Lung (tissue), 12 donors: ENCODE measurements around the gene OOSP3. TPM values are rescaled to one million over a fixed set of nuclear protein-coding genes. Genes with fewer than 3 reads are reported as not detected.

Source experiments
- ATAC-seq: fragments of 200-7000 bp; cut with Tn5 transposase; one replicate; pipeline ENCODE4 v1.9.1; 2020; ENCODE audit warnings: moderate number of reproducible peaks; ENCODE audit not compliant: insufficient read depth, low FRiP score
- DNase-seq, 3 donors: peaks; one replicate each; pipeline ENCODE4 v3.0.0-alpha.2; 2013 to 2017
- H3K27ac ChIP-seq, 2 donors: one replicate each; pipeline ENCODE4 v1.5.1; 2013; ENCODE audit warnings: mild to moderate bottlenecking in 2 of 2, moderate library complexity in 2 of 2, control low read depth in 1 of 2, inconsistent platforms in 1 of 2, low read depth in 1 of 2, low read length in 1 of 2
- H3K27me3 ChIP-seq, 3 donors: one replicate each; pipeline ENCODE4 v1.5.1; 2013; ENCODE audit warnings: low read length in 2 of 3; ENCODE audit not compliant: control insufficient read depth in 3 of 3, insufficient read depth in 3 of 3
- H3K36me3 ChIP-seq, 4 donors: one replicate each; pipeline ENCODE4 v1.5.1; 2013; ENCODE audit warnings: low read length in 4 of 4, mild to moderate bottlenecking in 1 of 4, moderate library complexity in 1 of 4; ENCODE audit not compliant: control insufficient read depth in 4 of 4, insufficient read depth in 4 of 4
- H3K4me1 ChIP-seq, 5 donors: one replicate each; pipeline ENCODE4 v1.5.1; 2013; ENCODE audit warnings: low read length in 5 of 5, mild to moderate bottlenecking in 2 of 5, moderate library complexity in 1 of 5; ENCODE audit not compliant: control insufficient read depth in 5 of 5, insufficient read depth in 5 of 5
- H3K4me3 ChIP-seq: one replicate; pipeline ENCODE4 v1.5.1; 2013; ENCODE audit warnings: mild to moderate bottlenecking, control low read depth, moderate library complexity
- H3K9ac ChIP-seq, 2 donors: one replicate each; pipeline ENCODE4 v1.5.1; 2013; ENCODE audit warnings: low read length in 2 of 2, control low read depth in 1 of 2; ENCODE audit not compliant: insufficient read depth in 1 of 2
- H3K9me3 ChIP-seq, 4 donors: one replicate each; pipeline ENCODE4 v1.5.1; 2013; ENCODE audit warnings: low read length in 3 of 4, mild to moderate bottlenecking in 1 of 4, moderate library complexity in 1 of 4; ENCODE audit not compliant: control insufficient read depth in 4 of 4, insufficient read depth in 3 of 4
- CTCF ChIP-seq: IDR thresholded peaks from 2 replicates; pipeline ENCODE4 v1.5.1; 2012; ENCODE audit warnings: mild to moderate bottlenecking; ENCODE audit errors: control extremely low read depth, extremely low read depth
- WGBS, 2 donors: extraction: QIAGEN DNeasy Blood & Tissue Kit; methylation state at CpG; one replicate each; pipeline ENCODE4 v1.1.7; 2013; 5-methylcytosine and 5-hydroxymethylcytosine counted together
- polyA plus RNA-seq, 2 donors: library from polyadenylated mRNA; stranded (reverse); fragments of 200-250 nt; gene quantifications; one replicate each; pipeline ENCODE4 v1.2.1, GENCODE V29; 2013
- total RNA-seq, 2 donors: library from RNA; depleted of rRNA in 1 of 2; stranded (reverse); fragments of >200 nt in 1 of 2; gene quantifications; one replicate each; pipeline ENCODE4 v1.2.1, GENCODE V29; 2014 to 2021
- donor health status: control.
- donor health status: control.
- donor health status: Bipolar disorder and iron deficiency.
- donor health status: healthy.
- donor health status: DM: yes; HTN: yes; CAD: no.

Gene OOSP3
- total and polyA plus RNA-seq, 4 donors = 0.08 to 0.14 TPM; not detected in 2

GRCh38 chr11:59841514-59841913 lies 37.1 kb upstream of the OOSP3 start:
- H3K27me3 ChIP-seq = no peaks in the 10 kb centered on the region
- no peak overlapping the region for H3K4me3 ChIP-seq
- no peak overlapping the region for H3K9ac ChIP-seq
- ATAC-seq (no peak), DNase-seq (no peak)
- no peaks in the 10 kb centered on the region for H3K36me3 ChIP-seq
- TF ChIP-seq CTCF = no peak
- WGBS, 2 donors = 89 to 93% methylated on average over 2 of the region's 2 CpGs
- H3K4me1 ChIP-seq = no peaks in the 10 kb centered on the region
- no peak overlapping the region for H3K27ac ChIP-seq
- no peaks in the 10 kb centered on the region for H3K9me3 ChIP-seq

DNA sequence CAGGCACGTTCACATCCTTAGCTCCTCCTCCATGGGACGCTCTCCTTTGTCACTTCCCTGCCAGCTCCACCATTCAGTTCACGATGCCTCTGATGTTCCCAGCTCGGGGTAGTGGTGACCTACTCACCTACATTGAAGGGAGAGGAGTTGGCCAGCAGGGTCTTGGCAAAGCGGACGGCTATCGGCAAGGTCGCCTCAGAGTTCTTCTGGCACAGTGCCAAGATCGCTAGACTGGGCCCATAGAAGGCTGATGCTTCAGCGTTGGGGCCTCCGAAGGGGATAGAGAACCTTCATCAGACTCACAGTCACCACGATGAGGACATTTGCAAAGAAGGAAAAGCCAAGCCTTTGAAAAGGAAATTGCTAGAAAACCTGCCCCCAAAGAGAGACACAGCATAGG lies 36.3 kb upstream of the OOSP3 start:
- no peaks in the 10 kb centered on the region for H3K27me3 ChIP-seq
- DNase-seq = no peak
- H3K36me3 ChIP-seq = no peaks in the 10 kb centered on the region
- WGBS, 2 donors = 79 to 86% methylated on average over 12 of the region's 12 CpGs
- H3K4me3 ChIP-seq = no peak overlapping the region
- H3K9ac ChIP-seq = no peak overlapping the region
- H3K27ac ChIP-seq = no peak overlapping the region
- TF ChIP-seq CTCF = no peak
- no peak for ATAC-seq
- H3K9me3 ChIP-seq = no peaks in the 10 kb centered on the region
- no peaks in the 10 kb centered on the region for H3K4me1 ChIP-seq

DNA sequence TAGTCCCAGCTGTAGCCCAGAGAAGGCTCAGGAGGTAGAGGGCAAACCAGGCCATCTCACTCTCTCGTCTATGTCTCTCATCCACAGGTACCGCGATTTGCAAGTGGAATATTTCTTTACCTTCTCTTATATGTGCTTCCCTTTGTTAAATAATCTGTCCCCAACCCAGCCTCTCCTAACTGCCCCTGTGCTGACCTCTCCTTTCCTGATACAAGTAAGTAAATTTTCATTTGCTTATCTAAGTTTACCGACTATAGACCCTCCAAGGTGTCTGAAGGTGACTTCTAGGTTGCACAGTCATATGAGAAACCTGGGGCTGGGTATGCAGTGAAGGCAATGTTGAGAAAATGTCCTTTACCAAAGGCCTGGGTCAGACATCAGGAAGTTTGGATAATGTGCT lies 33.2 kb upstream of the OOSP3 start, which contains the start of gene CBLIF:
TSS of gene CBLIF (minus strand) at position 101 of the 400 bp plus-strand sequence. CDS start at position 55, 46 bp downstream.
- no peak for ATAC-seq
- Histone ChIP-seq H3K9ac (no peak within 1 kb of the TSS), H3K4me1 (no peaks in the 10 kb centered on the region), H3K9me3 (no peaks in the 10 kb centered on the region), H3K4me3 (no peak within 1 kb of the TSS), H3K27ac (no peak within 1 kb of the TSS), H3K27me3 (no peaks in the 10 kb centered on the region), H3K36me3 (no peaks in the 10 kb centered on the region)
- WGBS, 2 donors = 74 to 85% methylated on average over 4 of the region's 4 CpGs
- DNase-seq = no peak
- no peak for TF ChIP-seq CTCF

DNA sequence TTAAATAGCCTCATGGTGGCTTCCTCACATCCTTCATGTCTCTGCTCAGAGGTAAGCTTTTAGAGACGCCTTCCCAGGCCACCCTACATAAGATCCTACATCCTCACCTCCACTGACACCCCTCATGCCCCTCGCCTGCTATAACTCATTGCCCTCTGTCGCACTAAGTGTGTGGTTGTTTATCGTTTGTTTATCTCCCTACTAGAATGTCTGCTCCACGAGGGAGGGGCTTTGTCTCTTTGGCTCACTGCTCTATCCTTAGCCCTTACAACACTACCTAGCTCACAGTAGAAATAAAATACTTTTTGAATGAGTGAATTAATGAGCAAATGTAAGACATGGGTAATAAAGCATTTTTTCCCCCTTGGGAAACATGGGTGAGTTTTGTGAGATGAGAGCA lies 32.0 kb upstream of the OOSP3 start:
- ATAC-seq (no peak), DNase-seq (no peak)
- no peak for TF ChIP-seq CTCF
- no peak overlapping the region for H3K27ac ChIP-seq
- no peaks in the 10 kb centered on the region for H3K36me3 ChIP-seq
- H3K4me3 ChIP-seq = no peak overlapping the region
- WGBS, 2 donors = 74 to 86% methylated on average over 5 of the region's 5 CpGs
- no peak overlapping the region for H3K9ac ChIP-seq
- H3K27me3 ChIP-seq = no peaks in the 10 kb centered on the region
- H3K9me3 ChIP-seq = no peaks in the 10 kb centered on the region
- H3K4me1 ChIP-seq = no peaks in the 10 kb centered on the region
